DOHH2 (cell line): ENCODE measurements around the gene GLIPR2.

ENCODE experiments used
- H3F3A ChIP-seq: fragments of 200-600 bp; sonication (generic), shearing (Covaris generic); 2 replicates; pipeline ENCODE4 v1.6.0; 2016; ENCODE audit warnings: antibody characterized with exemption, mild to moderate bottlenecking; ENCODE audit not compliant: control insufficient read depth, insufficient read depth
- H3K27ac ChIP-seq: fragments of 200-600 bp; sonication (generic); 2 replicates; pipeline ENCODE4 v1.5.1; 2014; ENCODE audit warnings: low read depth, mild to moderate bottlenecking, low read length, moderate library complexity
- H3K27me3 ChIP-seq: fragments of 200-600 bp; sonication (generic); 2 replicates; pipeline ENCODE4 v1.6.1; 2014; ENCODE audit warnings: mild to moderate bottlenecking, low read length, mixed read lengths; ENCODE audit not compliant: control insufficient read depth
- H3K36me3 ChIP-seq: fragments of 200-600 bp; sonication (generic); 2 replicates; pipeline ENCODE4 v1.6.1; 2014; ENCODE audit warnings: mild to moderate bottlenecking, low read length, moderate library complexity, mixed read lengths; ENCODE audit not compliant: control insufficient read depth
- H3K4me1 ChIP-seq: fragments of 200-600 bp; sonication (generic); 2 replicates; pipeline ENCODE4 v1.6.1; 2014; ENCODE audit warnings: mild to moderate bottlenecking, low read length, mixed read lengths; ENCODE audit not compliant: control insufficient read depth
- H3K4me2 ChIP-seq: fragments of 200-600 bp; sonication (generic); 2 replicates; pipeline ENCODE4 v1.6.0; 2014; ENCODE audit warnings: mild to moderate bottlenecking, low read length, moderate library complexity
- H3K4me3 ChIP-seq: fragments of 200-600 bp; sonication (generic); 2 replicates; pipeline ENCODE4 v1.5.1; 2014; ENCODE audit warnings: mild to moderate bottlenecking, low read length, mixed read lengths
- H3K79me2 ChIP-seq: fragments of 200-600 bp; sonication (generic); 2 replicates; pipeline ENCODE4 v1.6.1; 2014; ENCODE audit warnings: mild to moderate bottlenecking, low read length, mixed read lengths; ENCODE audit not compliant: control insufficient read depth
- H3K9me2 ChIP-seq: fragments of 200-600 bp; sonication (generic); replicated peaks from 2 replicates; pipeline ENCODE4 v1.6.1; 2014; ENCODE audit warnings: mild to moderate bottlenecking, low read length, mixed read lengths; ENCODE audit not compliant: control insufficient read depth
- H3K9me3 ChIP-seq: fragments of 200-600 bp; sonication (generic); 2 replicates; pipeline ENCODE4 v1.6.1; 2014; ENCODE audit warnings: antibody characterized with exemption, low read length, mixed read lengths; ENCODE audit not compliant: control insufficient read depth, insufficient read depth
- H4K20me1 ChIP-seq: fragments of 200-600 bp; sonication (generic); 2 replicates; pipeline ENCODE4 v1.6.0; 2014; ENCODE audit warnings: low read depth, mild to moderate bottlenecking, antibody characterized with exemption, low read length, moderate library complexity; ENCODE audit not compliant: control insufficient read depth, insufficient read depth
- CTCF ChIP-seq: fragments of 200-600 bp; sonication (generic); IDR thresholded peaks from one replicate; pipeline ENCODE4 v1.5.1; 2014; ENCODE audit warnings: antibody characterized with exemption, mild to moderate bottlenecking, low read depth, low read length; ENCODE audit not compliant: poor library complexity, severe bottlenecking
- EZH2phosphoT487 ChIP-seq: fragments of 200-600 bp; sonication (generic); IDR thresholded peaks from 2 replicates; pipeline ENCODE4 v1.6.1; 2017; ENCODE audit warnings: borderline replicate concordance, mild to moderate bottlenecking, antibody characterized with exemption, low read length, moderate library complexity, mixed read lengths

GLIPR2 gene

GRCh38 chr9:36146651-36147050 lies 10.1 kb downstream of the GLIPR2 start:
- Histone ChIP-seq H3K4me3 (no peak overlapping the region), H3K27me3 (peaks cover 5% of the 10 kb centered on the region), H3K4me2 (no peak overlapping the region), H3F3A (no peaks in the 10 kb centered on the region), H3K9me2 (no peaks in the 10 kb centered on the region), H4K20me1 (no peaks in the 10 kb centered on the region), H3K79me2 (no peaks in the 10 kb centered on the region), H3K9me3 (no peaks in the 10 kb centered on the region), H3K27ac (no peak overlapping the region), H3K4me1 (peaks cover 10% of the 10 kb centered on the region), H3K36me3 (no peaks in the 10 kb centered on the region)
- TF ChIP-seq CTCF, result no peak
- TF ChIP-seq EZH2phosphoT487, result no peak

GRCh38 chr9:36147441-36148175 lies 11.1 kb downstream of the GLIPR2 start:
- H3K4me1 ChIP-seq, result peaks cover 20% of the 10 kb centered on the region
- H3F3A ChIP-seq, result no peaks in the 10 kb centered on the region
- H3K27ac ChIP-seq, result no peak overlapping the region
- no peaks in the 10 kb centered on the region for H3K9me3 ChIP-seq
- no peaks in the 10 kb centered on the region for H3K36me3 ChIP-seq
- H3K4me3 ChIP-seq, result no peak overlapping the region
- peaks cover 5% of the 10 kb centered on the region for H3K27me3 ChIP-seq
- no peak overlapping the region for H3K4me2 ChIP-seq
- no peak for TF ChIP-seq EZH2phosphoT487
- TF ChIP-seq CTCF, result no peak
- no peaks in the 10 kb centered on the region for H4K20me1 ChIP-seq
- no peaks in the 10 kb centered on the region for H3K9me2 ChIP-seq
- H3K79me2 ChIP-seq, result no peaks in the 10 kb centered on the region

- no peak for TF ChIP-seq CTCF
- no peak for TF ChIP-seq EZH2phosphoT487
- H3K36me3 ChIP-seq, result no peaks in the 10 kb centered on the region
- no peak overlapping the region for H3K27ac ChIP-seq
- H3K9me3 ChIP-seq, result no peaks in the 10 kb centered on the region
- no peaks in the 10 kb centered on the region for H3F3A ChIP-seq
- no peak overlapping the region for H3K4me2 ChIP-seq
- no peaks in the 10 kb centered on the region for H3K79me2 ChIP-seq
- H3K27me3 ChIP-seq, result peaks cover 5% of the 10 kb centered on the region
- no peaks in the 10 kb centered on the region for H4K20me1 ChIP-seq
- no peak overlapping the region for H3K4me3 ChIP-seq
- no peaks in the 10 kb centered on the region for H3K9me2 ChIP-seq
- H3K4me1 ChIP-seq, result peaks cover 28% of the 10 kb centered on the region
Observed at GRCh38 chr9:36148311-36149051, 11.9 kb downstream of the GLIPR2 start.
